Parathyroid adenoma (tissue), 2 donors: ENCODE data around the gene ATF7.

Experiments
- H2AFZ ChIP-seq: fragments of 300-600 bp; sonication (generic); one replicate; pipeline ENCODE4 v1.7.0; 2017; ENCODE audit warnings: antibody characterized with exemption, mild to moderate bottlenecking
- H3K27ac ChIP-seq: fragments of 300-600 bp; sonication (generic); one replicate; pipeline ENCODE4 v1.7.0; 2017
- H3K27me3 ChIP-seq: fragments of 300-600 bp; sonication (generic); one replicate; pipeline ENCODE4 v1.7.0; 2017; ENCODE audit warnings: low read length; ENCODE audit not compliant: control insufficient read depth, insufficient read depth
- H3K36me3 ChIP-seq: fragments of 300-600 bp; sonication (generic); one replicate; pipeline ENCODE4 v1.7.0; 2017; ENCODE audit warnings: low read length; ENCODE audit not compliant: control insufficient read depth, insufficient read depth
- H3K4me1 ChIP-seq: fragments of 300-600 bp; sonication (generic); one replicate; pipeline ENCODE4 v1.7.0; 2017; ENCODE audit warnings: control low read depth
- H3K4me2 ChIP-seq: fragments of 300-600 bp; sonication (generic); one replicate; pipeline ENCODE4 v1.7.0; 2017; ENCODE audit warnings: low read length
- H3K4me3 ChIP-seq: fragments of 300-600 bp; sonication (generic); one replicate; pipeline ENCODE4 v1.7.0; 2017; ENCODE audit warnings: low read depth, low read length
- H3K79me2 ChIP-seq: fragments of 300-600 bp; sonication (generic); one replicate; pipeline ENCODE4 v1.7.0; 2017; ENCODE audit warnings: control low read depth
- H3K9ac ChIP-seq: fragments of 300-600 bp; sonication (generic); one replicate; pipeline ENCODE4 v1.7.0; 2017; ENCODE audit warnings: mild to moderate bottlenecking
- H3K9me3 ChIP-seq: fragments of 300-600 bp; sonication (generic); one replicate; pipeline ENCODE4 v1.7.0; 2017; ENCODE audit warnings: low read length; ENCODE audit not compliant: control insufficient read depth
- CTCF ChIP-seq: fragments of 300-600 bp; sonication (generic); IDR thresholded peaks from one replicate; pipeline ENCODE4 v1.7.0; 2017; ENCODE audit warnings: antibody characterized with exemption, mild to moderate bottlenecking
- donor health status: primary hyperparathyroidism.

Gene ATF7

GRCh38 chr12:53461059-53461458, 165.1 kb downstream of the ATF7 start:
- peaks cover 13% of the 10 kb centered on the region for H3K4me1 ChIP-seq
- H3K27me3 ChIP-seq: no peaks in the 10 kb centered on the region
- no peaks in the 10 kb centered on the region for H3K9me3 ChIP-seq
- no peak for TF ChIP-seq CTCF
- no peak overlapping the region for H3K4me3 ChIP-seq
- no peak overlapping the region for H3K4me2 ChIP-seq
- H2AFZ ChIP-seq: no peak overlapping the region
- H3K27ac ChIP-seq: no peak overlapping the region
- H3K9ac ChIP-seq: no peak overlapping the region
- H3K79me2 ChIP-seq: peaks cover 52% of the 10 kb centered on the region
- no peaks in the 10 kb centered on the region for H3K36me3 ChIP-seq

GRCh38 chr12:53459097-53459496, 167.1 kb downstream of the ATF7 start:
- peaks cover 55% of the 10 kb centered on the region for H3K79me2 ChIP-seq
- H3K9me3 ChIP-seq: no peaks in the 10 kb centered on the region
- H3K27me3 ChIP-seq: no peaks in the 10 kb centered on the region
- no peak overlapping the region for H3K9ac ChIP-seq
- no peak overlapping the region for H3K4me2 ChIP-seq
- H2AFZ ChIP-seq: no peak overlapping the region
- no peak for TF ChIP-seq CTCF
- H3K4me1 ChIP-seq: peaks cover 18% of the 10 kb centered on the region
- H3K27ac ChIP-seq: no peak overlapping the region
- no peak overlapping the region for H3K4me3 ChIP-seq
- no peaks in the 10 kb centered on the region for H3K36me3 ChIP-seq
